Activated CD4-positive, CD25-positive, alpha-beta regulatory T cell treated with anti-CD3 and anti-CD28 coated beads, Interleukin-2, amount 50 U/mL, for 16 hours (primary cell): ENCODE data around the gene SCARB2.
A peak's percentile ranks its signal among the peaks of the same experiment; 100 is the strongest.

Experiments
- DNase-seq: peaks from one replicate; pipeline ENCODE4 v3.0.0-alpha.2; 2020; ENCODE audit warnings: low read depth, low spot score

SCARB2 gene

GRCh38 chr4:76153356-76153755 is 60.3 kb downstream of the SCARB2 start:
- DNase-seq, result no peak

GRCh38 chr4:76148142-76148865 is 65.3 kb downstream of the SCARB2 start, which contains the start of gene NUP54:
NUP54 (minus strand) TSS chr4:76148397; CDS start chr4:76148374, 23 bp downstream.
- peak; percentile 92 for DNase-seq

GRCh38 chr4:76147454-76148141 is 66.0 kb downstream of the SCARB2 start:
- DNase-seq, result peak; percentile 7

GRCh38 chr4:76144546-76144945 is 69.1 kb downstream of the SCARB2 start:
- DNase-seq, result no peak

- no peak for DNase-seq
These were observed 72.4 kb downstream of the SCARB2 start for GRCh38 chr4:76141241-76141640.

- no peak for DNase-seq
These were observed 85.9 kb downstream of the SCARB2 start for GRCh38 chr4:76127754-76128153.

- no peak for DNase-seq
These were observed 87.8 kb downstream of the SCARB2 start for GRCh38 chr4:76125816-76126215.

- no peak for DNase-seq
These were observed 93.4 kb downstream of the SCARB2 start for GRCh38 chr4:76120199-76120598.

- no peak for DNase-seq
These were observed 96.1 kb downstream of the SCARB2 start for GRCh38 chr4:76117536-76117935.

GRCh38 chr4:76116821-76117220 is 96.8 kb downstream of the SCARB2 start:
- no peak for DNase-seq
